Measurements from ENCODE around the gene VMP1. TPM values are rescaled to one million over a fixed set of nuclear protein-coding genes. Genes with fewer than 3 reads are reported as not detected.

Gene VMP1
- total RNA-seq, 1 donor from 2014 or later, result 176 TPM

- no peak for DNase-seq
- Mint-ChIP-seq H3K36me3 (ENCODE audit: low read depth) (peaks cover 9% of the 10 kb centered on the region), H3K27me3 (no peaks in the 10 kb centered on the region), H3K9me3 (no peaks in the 10 kb centered on the region), H3K27ac (no peak overlapping the region), H3K4me1 (peaks cover 39% of the 10 kb centered on the region), H3K4me3 (no peak overlapping the region)
- ChIA-PET CTCF (no interaction called here), POLR2A (no interaction called here)
- no peak for TF ChIP-seq CTCF (IDR thresholded peaks at IDR 0.05)
- ATAC-seq (ENCODE audit: low read depth), result no peak
- intact Hi-C loops (cut with micrococcal nuclease), result no loop called here
These were observed 5.4 kb downstream of the VMP1 start for GRCh38 chr17:59712862-59713261.

GRCh38 chr17:59714255-59714654 is 6.8 kb downstream of the VMP1 start:
- H3K27ac Mint-ChIP-seq, result no peak overlapping the region
- ChIA-PET CTCF (no interaction called here), POLR2A (no interaction called here)
- intact Hi-C loops (cut with micrococcal nuclease), result no loop called here
- H3K4me3 Mint-ChIP-seq, result no peak overlapping the region
- H3K27me3 Mint-ChIP-seq, result no peaks in the 10 kb centered on the region
- peaks cover 9% of the 10 kb centered on the region for H3K36me3 Mint-ChIP-seq (ENCODE audit: low read depth)
- DNase-seq (no peak), ATAC-seq (ENCODE audit: low read depth) (no peak)
- H3K9me3 Mint-ChIP-seq, result no peaks in the 10 kb centered on the region
- TF ChIP-seq CTCF (IDR thresholded peaks at IDR 0.05), result no peak
- peaks cover 25% of the 10 kb centered on the region for H3K4me1 Mint-ChIP-seq

GRCh38 chr17:59716427-59716826 is 9.0 kb downstream of the VMP1 start:
- CTCF ChIA-PET, result no interaction called here

GRCh38 chr17:59719526-59719925 is 12.1 kb downstream of the VMP1 start:
- DNase-seq (no peak), ATAC-seq (ENCODE audit: low read depth) (no peak)
- intact Hi-C loops (cut with micrococcal nuclease), result no loop called here
- Mint-ChIP-seq H3K27me3 (no peaks in the 10 kb centered on the region), H3K36me3 (ENCODE audit: low read depth) (peaks cover 14% of the 10 kb centered on the region), H3K27ac (no peak overlapping the region), H3K9me3 (no peaks in the 10 kb centered on the region), H3K4me3 (no peak overlapping the region), H3K4me1 (peaks cover 4% of the 10 kb centered on the region)
- no peak for TF ChIP-seq CTCF (IDR thresholded peaks at IDR 0.05)
- ChIA-PET POLR2A (no interaction called here), CTCF (no interaction called here)

More at GRCh38 chr17:59716427-59716826, 9.0 kb downstream of the VMP1 start:
- no peaks in the 10 kb centered on the region for H3K27me3 Mint-ChIP-seq
- peaks cover 9% of the 10 kb centered on the region for H3K36me3 Mint-ChIP-seq (ENCODE audit: low read depth)
- ATAC-seq (ENCODE audit: low read depth) (no peak), DNase-seq (no peak)
- intact Hi-C loops (cut with micrococcal nuclease), result no loop called here
- no peak overlapping the region for H3K4me3 Mint-ChIP-seq
- H3K27ac Mint-ChIP-seq, result no peak overlapping the region
- H3K9me3 Mint-ChIP-seq, result no peaks in the 10 kb centered on the region
- H3K4me1 Mint-ChIP-seq, result peaks cover 16% of the 10 kb centered on the region
- TF ChIP-seq CTCF (IDR thresholded peaks at IDR 0.05), result no peak
- POLR2A ChIA-PET, result no interaction called here

GRCh38 chr17:59722623-59723022 is 15.2 kb downstream of the VMP1 start:
- ChIA-PET POLR2A (no interaction called here), CTCF (no interaction called here)
- H3K27me3 Mint-ChIP-seq, result no peaks in the 10 kb centered on the region

More at GRCh38 chr17:59722623-59723022, 15.2 kb downstream of the VMP1 start:
- H3K36me3 Mint-ChIP-seq (ENCODE audit: low read depth), result peaks cover 10% of the 10 kb centered on the region
- ATAC-seq (ENCODE audit: low read depth), result no peak
- H3K4me3 Mint-ChIP-seq, result no peak overlapping the region
- H3K4me1 Mint-ChIP-seq, result peaks cover 2% of the 10 kb centered on the region
- H3K9me3 Mint-ChIP-seq, result no peaks in the 10 kb centered on the region
- no peak overlapping the region for H3K27ac Mint-ChIP-seq
- TF ChIP-seq CTCF (IDR thresholded peaks at IDR 0.05), result no peak
- intact Hi-C loops (cut with micrococcal nuclease), result no loop called here
- DNase-seq, result no peak
